Measurements from ENCODE around the gene MYO3B. TPM values are rescaled to one million over a fixed set of nuclear protein-coding genes. Genes with fewer than 3 reads are reported as not detected.

The MYO3B gene
- total RNA-seq, 1 experiment from 2014 or later = 0.63 TPM

DNA sequence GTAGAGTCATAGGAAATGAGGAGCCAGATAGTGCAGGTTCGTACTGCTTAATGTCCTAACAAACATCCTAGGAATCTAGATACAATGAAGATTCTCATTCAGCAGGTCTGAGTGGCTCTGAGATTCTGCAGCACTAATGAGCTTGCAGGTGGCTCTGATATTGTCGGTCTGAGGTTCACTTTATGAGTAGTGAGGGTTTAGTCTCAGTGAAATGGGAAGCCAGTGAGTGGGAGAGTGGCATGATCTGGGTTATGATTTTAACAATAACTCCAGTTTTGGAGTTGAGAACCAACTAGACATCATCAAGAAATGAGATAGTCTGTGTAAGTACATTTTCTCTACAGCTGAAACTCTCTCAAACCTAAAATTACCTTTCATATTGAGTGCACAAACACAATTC lies 370.4 kb downstream of the MYO3B start:
- no CpG with 5 or more reads among the region's 2 CpGs for WGBS (ENCODE audit: extremely low coverage, insufficient read length, low lambda C conversion rate)
- Histone ChIP-seq H3K9ac (ENCODE audit: extremely low read depth, insufficient read length, low read length) (no peak overlapping the region), H2BK15ac (ENCODE audit: low read depth, low read length) (no peak overlapping the region), H2AFZ (ENCODE audit: low read length) (no peak overlapping the region), H3K27me3 (ENCODE audit: insufficient read depth, low read length) (no peaks in the 10 kb centered on the region), H3K23ac (ENCODE audit: insufficient read length, low read depth, low read length) (no peak overlapping the region), H2BK5ac (ENCODE audit: insufficient read length, low read length) (no peak overlapping the region), H2AK5ac (ENCODE audit: insufficient read length, low read length) (no peak overlapping the region), H3K4me2 (ENCODE audit: insufficient read depth, insufficient read length, low read length) (no peak overlapping the region), H3K18ac (ENCODE audit: insufficient read length, low read depth, low read length) (no peak overlapping the region), H2BK20ac (ENCODE audit: low read depth, low read length, poor library complexity, severe bottlenecking) (no peak overlapping the region), H3T11ph (ENCODE audit: low read length) (no peak overlapping the region), H4K8ac (replicated peaks; ENCODE audit: insufficient read length, low read depth, low read length) (no peak overlapping the region), H3K14ac (ENCODE audit: insufficient read depth, low read length) (no peak overlapping the region), H3K79me1 (ENCODE audit: insufficient read depth, low read depth, low read length, poor library complexity, severe bottlenecking) (no peaks in the 10 kb centered on the region), H3K23me2 (ENCODE audit: insufficient read length, low read depth, low read length, poor library complexity, severe bottlenecking) (no peaks in the 10 kb centered on the region), H2BK120ac (ENCODE audit: low read depth, low read length, poor library complexity, severe bottlenecking) (no peak overlapping the region), H3K79me2 (ENCODE audit: insufficient read depth, low read length) (no peaks in the 10 kb centered on the region), H4K5ac (ENCODE audit: insufficient read length, low read depth, low read length) (no peak overlapping the region), H4K20me1 (ENCODE audit: control insufficient read depth, insufficient read depth, insufficient read length) (no peaks in the 10 kb centered on the region), H3K56ac (ENCODE audit: insufficient read length, low read depth, low read length) (no peak overlapping the region), H3K4me1 (ENCODE audit: insufficient read depth, low read length) (no peaks in the 10 kb centered on the region), H2BK12ac (ENCODE audit: insufficient read length, low read depth, low read length) (no peak overlapping the region), H3K9me3 (ENCODE audit: control insufficient read depth, low read depth, low read length) (no peaks in the 10 kb centered on the region), H3K4ac (ENCODE audit: low read depth, low read length) (no peak overlapping the region), H4K91ac (ENCODE audit: insufficient read length, low read depth, low read length) (no peak overlapping the region), H3K27ac (ENCODE audit: insufficient read length, low read depth, low read length) (no peak overlapping the region)
- Mint-ChIP-seq H3K4me3 (no peak overlapping the region), H3K4me1 (no peaks in the 10 kb centered on the region), H3K27me3 (ENCODE audit: low read depth) (no peaks in the 10 kb centered on the region; the same call in 1 of the 2 replicates), H3K36me3 (ENCODE audit: insufficient read depth in 1 of 3, low read depth in 3 of 3) (peaks cover 13 to 36% (median 14%) of the 10 kb centered on the region in 3 experiments), H3K27ac (no peak overlapping the region), H3K9me3 (peaks cover 24 to 41% of the 10 kb centered on the region in 2 experiments)
- no peak for TF ChIP-seq CTCF (conservative IDR thresholded peaks at IDR 0.05)
- no peak for DNase-seq

All from H9 (cell line).